A673 (cell line): Measurements from ENCODE around the gene SLIT3. TPM values are rescaled to one million over a fixed set of nuclear protein-coding genes. Genes with fewer than 3 reads are reported as not detected.
"Not testable (repeated sequence)": the region's sequence is repeated elsewhere in the genome, so short reads cannot be mapped to it uniquely, and the experiment has no call there.

ENCODE experiments used
- BruUV-seq: library from RNA; stranded (reverse); fragments of 400-500 nt; replicated peaks from 2 replicates; lab custom pipeline; 2021; lab: Mats Ljungman, UMichigan
- CTCF ChIA-PET: fragments of 300-600 bp; sonication (Branson Sonifier 250); formaldehyde crosslinking; loops from one replicate; lab custom pipeline; 2022; ENCODE audit warnings: antibody characterized with exemption; lab: Charles Lee
- POLR2A ChIA-PET: fragments of 300-600 bp; sonication (Branson Sonifier 250); formaldehyde crosslinking; loops from one replicate; lab custom pipeline; 2022; ENCODE audit warnings: antibody characterized with exemption; ENCODE audit not compliant: low non-redundant PET; lab: Charles Lee
- DNase-seq: peaks from one replicate; pipeline ENCODE4 v3.0.0-alpha.2; 2015; ENCODE audit warnings: low spot score
- H3K27ac ChIP-seq: fragments of 200-600 bp; sonication (generic); 2 replicates; pipeline ENCODE4 v1.5.1; 2016; ENCODE audit warnings: mixed run types, low read depth, mild to moderate bottlenecking, mixed read lengths, antibody characterized with exemption, low read length; ENCODE audit not compliant: poor library complexity, severe bottlenecking
- H3K27me3 ChIP-seq: fragments of 200-600 bp; sonication (generic); replicated peaks from 2 replicates; pipeline ENCODE4 v1.6.1; 2017; ENCODE audit warnings: mixed run types, low read depth, mild to moderate bottlenecking, mixed read lengths, antibody characterized with exemption, low read length; ENCODE audit not compliant: insufficient read depth, poor library complexity
- H3K36me3 ChIP-seq: fragments of 200-600 bp; sonication (generic); 2 replicates; pipeline ENCODE4 v1.6.1; 2016; ENCODE audit warnings: mixed run types, mild to moderate bottlenecking, mixed read lengths, antibody characterized with exemption, low read length; ENCODE audit not compliant: insufficient read depth, poor library complexity, severe bottlenecking
- H3K4me1 ChIP-seq: fragments of 200-600 bp; sonication (generic); 2 replicates; pipeline ENCODE4 v1.6.1; 2017; ENCODE audit warnings: mixed run types, mild to moderate bottlenecking, mixed read lengths, antibody characterized with exemption, low read length; ENCODE audit not compliant: insufficient read depth, poor library complexity, severe bottlenecking
- H3K4me3 ChIP-seq: fragments of 200-600 bp; sonication (generic); 2 replicates; pipeline ENCODE4 v1.5.1; 2016; ENCODE audit warnings: low read depth, mixed run types, mild to moderate bottlenecking, mixed read lengths, low read length; ENCODE audit not compliant: poor library complexity, severe bottlenecking
- H3K9me3 ChIP-seq: fragments of 200-600 bp; sonication (generic); 2 replicates; pipeline ENCODE4 v1.6.1; 2016; ENCODE audit warnings: mixed run types, low read depth, mild to moderate bottlenecking, mixed read lengths, antibody characterized with exemption, low read length; ENCODE audit not compliant: poor library complexity, severe bottlenecking
- CTCF ChIP-seq: fragments of 300-800, 200-600 bp; sonication (generic); conservative IDR thresholded peaks from 2 replicates; pipeline ENCODE4 v1.5.1; 2017; ENCODE audit warnings: low read depth, mild to moderate bottlenecking, antibody characterized with exemption, low read length, moderate library complexity, mixed read lengths
- EZH2 ChIP-seq: fragments of 200-600 bp; sonication (generic); IDR thresholded peaks from 2 replicates; pipeline ENCODE4 v1.6.1; 2017; ENCODE audit warnings: borderline replicate concordance, low read depth, mild to moderate bottlenecking, mixed read lengths, antibody characterized with exemption, low read length; ENCODE audit not compliant: poor library complexity, severe bottlenecking
- intact Hi-C: fragments of 100-400 bp; cut with micrococcal nuclease; formaldehyde crosslinking; loops from one replicate; pipeline ENCODE4 v1.10.0; 2022; ENCODE audit not compliant: unreplicated experiment
- total RNA-seq: library from RNA; stranded (reverse); gene quantifications from 2 replicates; pipeline ENCODE4 v1.2.3, GENCODE V29; 2021

SLIT3 gene
- total RNA-seq, 1 experiment from 2014 or later = not detected

GRCh38 chr5:169218176-169218575, 82.8 kb downstream of the SLIT3 start:
- H3K4me3 ChIP-seq = no peak overlapping the region
- TF ChIP-seq CTCF (no peak), EZH2 (no peak)
- no peaks in the 10 kb centered on the region for H3K4me1 ChIP-seq
- peaks cover 20% of the 10 kb centered on the region for H3K27me3 ChIP-seq
- CTCF ChIA-PET = interaction anchor here (0.5 kb wide), 1 partner anchor 274 kb away, joined by 9 read pairs; no protein-coding TSS in a partner anchor
- H3K9me3 ChIP-seq = no peaks in the 10 kb centered on the region
- no peak overlapping the region for H3K27ac ChIP-seq
- intact Hi-C loops = no loop called here
- H3K36me3 ChIP-seq = no peaks in the 10 kb centered on the region
- no peak for DNase-seq
- BruUV-seq = no TSS peak
- POLR2A ChIA-PET = no interaction called here

- CTCF ChIA-PET = interaction anchor here (0.6 kb wide), 1 partner anchor 966 kb away, joined by 7 read pairs; no protein-coding TSS in a partner anchor
Measured at GRCh38 chr5:169216866-169217265, 84.1 kb downstream of the SLIT3 start.

GRCh38 chr5:169213479-169213878, 87.5 kb downstream of the SLIT3 start:
- POLR2A ChIA-PET = no interaction called here
- DNase-seq = no peak

More at GRCh38 chr5:169216866-169217265, 84.1 kb downstream of the SLIT3 start:
- H3K4me3 ChIP-seq = no peak overlapping the region
- H3K27me3 ChIP-seq = peaks cover 17% of the 10 kb centered on the region
- no peak for DNase-seq
- no peaks in the 10 kb centered on the region for H3K36me3 ChIP-seq
- no peak for TF ChIP-seq EZH2
- TF ChIP-seq CTCF = no peak
- no peak overlapping the region for H3K27ac ChIP-seq
- no peaks in the 10 kb centered on the region for H3K4me1 ChIP-seq
- intact Hi-C loops = no loop called here
- no peaks in the 10 kb centered on the region for H3K9me3 ChIP-seq
- POLR2A ChIA-PET = no interaction called here
- BruUV-seq = no TSS peak

GRCh38 chr5:169211761-169212160, 89.2 kb downstream of the SLIT3 start:
- DNase-seq, BruUV-seq, H3K4me3 ChIP-seq, POLR2A ChIA-PET, CTCF ChIA-PET, H3K9me3 ChIP-seq, intact Hi-C loops, H3K27ac ChIP-seq, H3K4me1 ChIP-seq, H3K36me3 ChIP-seq: not testable (repeated sequence)
- peaks cover 13% of the 10 kb centered on the region for H3K27me3 ChIP-seq

More at GRCh38 chr5:169213479-169213878, 87.5 kb downstream of the SLIT3 start:
- no peaks in the 10 kb centered on the region for H3K9me3 ChIP-seq
- peaks cover 14% of the 10 kb centered on the region for H3K27me3 ChIP-seq
- no TSS peak for BruUV-seq
- intact Hi-C loops = no loop called here
- H3K36me3 ChIP-seq = no peaks in the 10 kb centered on the region
- H3K4me3 ChIP-seq = no peak overlapping the region
- no peak overlapping the region for H3K27ac ChIP-seq
- H3K4me1 ChIP-seq = no peaks in the 10 kb centered on the region
- CTCF ChIA-PET = no interaction called here
- no peak for TF ChIP-seq EZH2
- no peak for TF ChIP-seq CTCF
